Fibroblast of skin of right quadriceps (primary cell): Measurements from ENCODE around the gene NKX2-2.
"Not testable (repeated sequence)": the region's sequence is repeated elsewhere in the genome, so short reads cannot be mapped to it uniquely, and the experiment has no call there.

Experiments used
- DNase-seq: peaks from one replicate; pipeline ENCODE4 v3.0.0-alpha.2; 2013

Gene NKX2-2

GRCh38 chr20:21508230-21509078, 5.4 kb downstream of the NKX2-2 start:
- DNase-seq: no peak

GRCh38 chr20:21507400-21508229, 6.2 kb downstream of the NKX2-2 start:
- DNase-seq: no peak

- peak; percentile 42 for DNase-seq
Measured at GRCh38 chr20:21505810-21506530, 7.9 kb downstream of the NKX2-2 start.

GRCh38 chr20:21505161-21505809, 8.6 kb downstream of the NKX2-2 start:
- DNase-seq: peak; percentile 28

- DNase-seq: no peak
Measured at GRCh38 chr20:21504323-21504722, 9.5 kb downstream of the NKX2-2 start.

GRCh38 chr20:21503345-21503744, 10.5 kb downstream of the NKX2-2 start:
- DNase-seq: no peak

GRCh38 chr20:21501184-21501583, 12.7 kb downstream of the NKX2-2 start:
- DNase-seq: no peak

GRCh38 chr20:21500599-21500998, 13.3 kb downstream of the NKX2-2 start:
- no peak for DNase-seq

GRCh38 chr20:21499641-21500040, 14.2 kb downstream of the NKX2-2 start:
- DNase-seq: no peak

GRCh38 chr20:21498635-21499034, 15.2 kb downstream of the NKX2-2 start:
- no peak for DNase-seq

GRCh38 chr20:21498195-21498594, 15.7 kb downstream of the NKX2-2 start:
- no peak for DNase-seq

GRCh38 chr20:21496452-21496851, 17.4 kb downstream of the NKX2-2 start:
- DNase-seq: no peak

GRCh38 chr20:21493049-21493448, 20.8 kb downstream of the NKX2-2 start:
- no peak for DNase-seq

GRCh38 chr20:21490105-21490504, 23.8 kb downstream of the NKX2-2 start:
- no peak for DNase-seq

- not testable (repeated sequence) for DNase-seq
Measured at GRCh38 chr20:21480144-21480543, 33.7 kb downstream of the NKX2-2 start.

- DNase-seq: no peak
Measured at GRCh38 chr20:21465799-21466198, 48.1 kb downstream of the NKX2-2 start.

- no peak for DNase-seq
Measured at GRCh38 chr20:21464916-21465315, 48.9 kb downstream of the NKX2-2 start.
